Osteocyte (in vitro differentiated cells): Measurements from ENCODE around the gene IRF9. TPM values are rescaled to one million over a fixed set of nuclear protein-coding genes. Genes with fewer than 3 reads are reported as not detected.
A peak's percentile ranks its signal among the peaks of the same experiment; 100 is the strongest.

Experiments
- DNase-seq: peaks from one replicate; pipeline ENCODE4 v3.0.0; 2021; ENCODE audit warnings: mixed read lengths; ENCODE audit not compliant: unreplicated experiment; ENCODE audit errors: extremely low spot score
- H3K27ac Mint-ChIP-seq: one replicate; pipeline ENCODE4 v1.8.0; 2021; ENCODE audit warnings: mild to moderate bottlenecking, mixed read lengths; ENCODE audit not compliant: unreplicated experiment
- H3K27me3 Mint-ChIP-seq: one replicate; pipeline ENCODE4 v1.8.0; 2021; ENCODE audit warnings: mixed read lengths; ENCODE audit not compliant: unreplicated experiment
- H3K36me3 Mint-ChIP-seq: one replicate; pipeline ENCODE4 v1.8.0; 2021; ENCODE audit warnings: mixed read lengths; ENCODE audit not compliant: unreplicated experiment
- H3K4me1 Mint-ChIP-seq: one replicate; pipeline ENCODE4 v1.8.0; 2021; ENCODE audit warnings: mixed read lengths; ENCODE audit not compliant: unreplicated experiment
- H3K4me3 Mint-ChIP-seq: one replicate; pipeline ENCODE4 v1.8.0; 2021; ENCODE audit warnings: mild to moderate bottlenecking, moderate library complexity, mixed read lengths; ENCODE audit not compliant: unreplicated experiment
- H3K9me3 Mint-ChIP-seq: one replicate; pipeline ENCODE4 v1.8.0; 2021; ENCODE audit warnings: mixed read lengths; ENCODE audit not compliant: unreplicated experiment
- CTCF ChIP-seq: fragments of 200-600 bp; sonication (generic); IDR thresholded peaks from 2 replicates; pipeline ENCODE4 v1.5.0; 2021; ENCODE audit warnings: antibody characterized with exemption, mild to moderate bottlenecking, moderate library complexity
- long read RNA-seq: library from polyadenylated mRNA; unstranded; transcript quantifications from one replicate; pipeline ENCODE4 v2.0.0, GENCODE V29; 2021
- total RNA-seq: library from RNA; stranded (reverse); gene quantifications from 2 replicates; pipeline ENCODE4 v1.2.1, GENCODE V29; 2021

The IRF9 gene
- total RNA-seq = 58.9 and 62.5 TPM in 2 replicates
- long read RNA-seq, transcript IRF9-215 (8 exons, 1,769 nt) = minor isoform, 5 of 161 reads
- long read RNA-seq, transcript IRF9-202 (9 exons, 1,838 nt) = major isoform, 131 of 161 reads
- long read RNA-seq, partial matches to known transcripts = 5 of 161 reads
- long read RNA-seq, other reads (novel, unspliced or antisense) = 19 of 161 reads

GRCh38 chr14:24160850-24161804 lies at the start of gene IRF9:
Gene IRF9 (plus strand): TSS chr14:24161265. CDS start chr14:24162145, 880 bp downstream.
- Mint-ChIP-seq H3K27me3 (no peaks in the 10 kb centered on the region), H3K4me3 (peak within 1 kb of the TSS; percentile 96), H3K4me1 (peaks cover 25% of the 10 kb centered on the region), H3K9me3 (no peaks in the 10 kb centered on the region), H3K36me3 (peaks cover 41% of the 10 kb centered on the region), H3K27ac (peak within 1 kb of the TSS; percentile 93)
- DNase-seq = peak; percentile 98
- TF ChIP-seq CTCF = peak; percentile 94

- peak overlapping the region; percentile 99 for H3K27ac Mint-ChIP-seq
- no peaks in the 10 kb centered on the region for H3K9me3 Mint-ChIP-seq
- peaks cover 3% of the 10 kb centered on the region for H3K36me3 Mint-ChIP-seq
- TF ChIP-seq CTCF = no peak
- no peaks in the 10 kb centered on the region for H3K27me3 Mint-ChIP-seq
- no peak for DNase-seq
- H3K4me1 Mint-ChIP-seq = peaks cover 21% of the 10 kb centered on the region
- H3K4me3 Mint-ChIP-seq = peak overlapping the region; percentile 95
Observed at GRCh38 chr14:24113379-24113800, 47.7 kb upstream of the IRF9 start.

- H3K27me3 Mint-ChIP-seq = no peaks in the 10 kb centered on the region
- DNase-seq = peak; percentile 89
- peaks cover 9% of the 10 kb centered on the region for H3K36me3 Mint-ChIP-seq
- H3K27ac Mint-ChIP-seq = peak overlapping the region; percentile 99
- peak overlapping the region; percentile 95 for H3K4me3 Mint-ChIP-seq
- TF ChIP-seq CTCF = no peak
- peaks cover 16% of the 10 kb centered on the region for H3K4me1 Mint-ChIP-seq
- no peaks in the 10 kb centered on the region for H3K9me3 Mint-ChIP-seq
Observed at GRCh38 chr14:24113801-24114531, 47.1 kb upstream of the IRF9 start.

- Mint-ChIP-seq H3K36me3 (peaks cover 17% of the 10 kb centered on the region), H3K4me1 (peaks cover 14% of the 10 kb centered on the region), H3K27ac (peak within 1 kb of the TSS; percentile 99), H3K27me3 (no peaks in the 10 kb centered on the region), H3K9me3 (no peaks in the 10 kb centered on the region), H3K4me3 (peak within 1 kb of the TSS; percentile 95)
- peak; percentile 100 for DNase-seq
- TF ChIP-seq CTCF = no peak
Observed at GRCh38 chr14:24114532-24115421, 46.3 kb upstream of the IRF9 start, which contains the start of the genes DCAF11 and NRL. Gene DCAF11 (plus strand): TSS chr14:24114777. CDS start chr14:24115595, 818 bp downstream. Gene NRL (minus strand): TSS chr14:24114949. CDS start chr14:24082848, 32,101 bp downstream.
